Head of caudate nucleus (tissue), 42 donors: ENCODE results near the gene UBE3B.
A peak's percentile ranks its signal among the peaks of the same experiment; 100 is the strongest.
"Not testable (repeated sequence)": the region's sequence is repeated elsewhere in the genome, so short reads cannot be mapped to it uniquely, and the experiment has no call there.

Source experiments
- DNase-seq, 42 donors: peaks; one replicate each; pipeline versions ENCODE4 v3.0.0 to v3.0.0-alpha.2; 2020 to 2021; ENCODE audit warnings: mixed read lengths in 7 of 42
- intact Hi-C: fragments of 100-400 bp; cut with DNase I; formaldehyde crosslinking; loops from one replicate; pipeline ENCODE4 v1.15.0; 2022

Gene UBE3B

DNA sequence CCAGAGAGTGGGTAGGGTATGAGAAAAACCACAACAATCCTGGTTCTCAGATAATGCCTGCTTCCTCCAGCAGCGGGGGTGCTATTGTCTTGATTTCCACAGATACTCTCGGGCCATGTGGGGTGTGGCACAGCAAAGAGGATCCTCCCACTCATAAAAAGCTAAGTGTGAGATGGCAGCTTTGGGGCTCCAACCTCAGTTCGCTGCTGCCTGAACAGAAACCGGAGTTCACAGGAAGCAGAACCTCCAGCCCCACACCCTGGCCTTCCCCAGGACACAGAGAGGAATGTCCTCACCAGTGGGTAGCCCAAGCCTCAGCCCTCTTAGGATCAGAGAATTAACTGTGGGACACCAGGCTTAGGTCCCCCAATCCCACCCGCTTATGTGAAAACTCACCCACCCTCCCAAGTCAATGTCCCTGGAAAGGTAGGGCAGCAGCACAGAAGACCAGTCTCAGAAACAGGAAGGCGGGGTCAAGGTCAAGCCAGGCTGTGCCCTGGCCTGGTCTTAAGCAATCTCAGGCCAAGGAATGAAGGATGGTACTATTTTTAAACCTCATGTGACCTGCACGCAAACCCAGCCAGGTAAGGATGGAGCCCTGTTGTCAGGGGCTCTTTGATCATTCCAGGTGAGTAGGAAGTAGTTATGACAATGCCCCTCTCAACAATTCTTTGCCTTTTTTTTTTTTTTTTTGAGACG is 9.3 kb upstream of the UBE3B start:
- intact Hi-C loops = no loop called here
- peak in 19 of 42 donors; percentile 15 to 72 (median 39) for DNase-seq

DNA sequence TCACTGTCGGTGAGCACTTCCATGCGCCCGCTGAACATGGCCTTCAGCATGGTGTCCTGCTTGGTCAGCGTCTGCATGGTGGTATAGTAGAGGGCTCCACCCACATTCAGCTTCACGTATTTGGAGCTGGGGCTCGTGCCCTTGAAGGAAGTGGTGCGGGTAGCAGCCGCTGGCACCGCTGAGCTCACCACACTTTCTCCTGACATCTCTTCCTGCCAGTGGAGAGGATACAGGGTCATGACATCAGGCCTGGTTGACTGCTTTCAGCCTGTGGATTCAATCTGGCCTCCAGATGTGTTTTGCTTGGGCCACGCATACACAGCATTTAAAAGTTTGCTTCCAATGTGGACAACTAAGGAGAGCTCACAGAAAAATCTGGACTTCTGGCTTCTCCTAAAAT is 7.9 kb upstream of the UBE3B start:
- DNase-seq = no peak
- intact Hi-C loops = no loop called here

- intact Hi-C loops = no loop called here
- DNase-seq = no peak
These were observed 4.4 kb upstream of the UBE3B start for GRCh38 chr12:109473006-109473405.

GRCh38 chr12:109473526-109474270 is 3.7 kb upstream of the UBE3B start:
- DNase-seq, intact Hi-C loops: not testable (repeated sequence)

GRCh38 chr12:109475121-109475520 is 2.3 kb upstream of the UBE3B start:
- no peak for DNase-seq
- intact Hi-C loops = no loop called here

DNA sequence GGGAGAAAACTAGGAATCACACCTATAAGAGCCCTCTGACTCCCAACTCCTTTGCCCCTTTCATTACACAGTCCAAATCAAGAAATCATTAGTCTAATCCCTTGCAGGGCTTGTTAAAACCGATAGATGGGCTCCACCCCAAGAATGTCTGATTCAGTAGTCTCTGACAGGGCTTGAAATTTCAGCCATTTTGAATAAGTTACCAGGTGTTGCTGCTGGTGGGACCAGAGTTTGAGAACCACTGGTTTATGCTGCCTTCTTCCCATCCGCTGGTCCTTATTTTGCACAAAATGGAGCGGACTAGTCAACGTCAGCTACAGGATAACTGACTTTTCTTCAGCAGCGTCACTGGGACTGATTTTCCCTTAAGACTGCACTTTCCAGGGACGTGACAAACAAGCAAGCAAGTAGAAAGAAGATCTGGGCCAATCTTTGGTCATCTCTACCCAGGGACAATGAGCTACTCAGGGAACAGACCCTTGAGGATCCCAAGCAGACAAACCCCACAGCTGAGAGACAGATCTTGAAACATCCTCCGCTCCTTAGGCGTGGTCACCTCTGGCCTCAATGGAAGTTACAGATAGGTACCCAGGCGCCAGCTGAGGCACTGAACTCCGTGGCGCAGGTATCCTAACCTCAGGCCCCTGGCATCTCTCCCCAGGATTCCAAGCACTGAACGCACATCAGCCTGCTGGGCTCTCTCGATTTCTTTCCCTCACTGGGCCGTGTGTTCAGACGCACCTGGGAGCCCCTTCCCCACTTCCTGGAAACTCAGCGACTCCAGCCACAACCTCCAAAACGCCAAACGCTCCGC is 1.2 kb upstream of the UBE3B start:
- intact Hi-C loops = no loop called here
- DNase-seq = no peak

GRCh38 chr12:109476807-109477184 is 638 bp upstream of the UBE3B start:
- intact Hi-C loops = no loop called here

GRCh38 chr12:109477963-109478315 is 505 bp downstream of the UBE3B start:
- intact Hi-C loops = no loop called here
- DNase-seq = no peak

More at GRCh38 chr12:109476807-109477184, 638 bp upstream of the UBE3B start:
- DNase-seq = peak in 2 of 42 donors; percentile 12 to 91

- intact Hi-C loops = no loop called here
- no peak for DNase-seq
These were observed 2.3 kb downstream of the UBE3B start for GRCh38 chr12:109479761-109480160.

DNA sequence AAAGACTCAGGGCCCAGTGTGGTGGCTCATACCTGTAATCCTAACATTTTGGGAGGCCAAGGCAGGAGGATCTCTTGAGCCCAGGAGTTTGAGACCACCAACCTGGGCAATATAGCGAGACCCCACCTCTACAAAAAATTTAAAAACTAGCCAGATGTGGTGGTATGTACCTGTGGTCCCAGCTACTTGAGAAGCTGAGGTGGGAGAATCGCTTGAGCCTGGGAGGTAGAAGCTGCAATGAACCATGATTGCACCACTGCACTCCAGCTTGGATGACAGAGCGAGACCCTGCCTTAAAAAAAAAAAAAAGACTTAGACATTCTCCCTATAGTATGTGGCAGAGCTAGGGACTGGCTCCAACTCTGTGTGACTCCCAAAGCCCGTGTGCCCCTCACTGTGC is 2.9 kb downstream of the UBE3B start:
- no peak for DNase-seq
- intact Hi-C loops = no loop called here

DNA sequence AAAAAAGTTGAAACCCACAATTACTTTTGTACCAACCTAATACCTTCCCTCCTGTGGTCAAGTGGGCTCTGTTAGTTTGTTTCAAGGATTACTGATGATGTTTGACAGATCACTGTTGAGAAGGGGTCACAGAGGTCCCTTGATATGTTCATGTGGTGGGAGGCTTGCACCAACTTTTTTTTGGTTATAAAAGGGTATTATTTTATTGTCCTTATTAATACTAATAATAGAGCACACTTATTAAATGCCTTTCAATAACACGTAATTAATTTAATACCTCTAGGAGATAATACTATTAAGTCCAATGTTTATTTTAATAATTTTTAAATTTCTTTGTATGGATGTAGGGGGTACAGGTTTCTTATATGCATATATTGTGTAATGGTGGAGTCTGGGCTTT is 4.4 kb downstream of the UBE3B start:
- intact Hi-C loops = no loop called here
- DNase-seq = no peak

GRCh38 chr12:109482491-109482890 is 5.1 kb downstream of the UBE3B start:
- intact Hi-C loops = no loop called here

DNA sequence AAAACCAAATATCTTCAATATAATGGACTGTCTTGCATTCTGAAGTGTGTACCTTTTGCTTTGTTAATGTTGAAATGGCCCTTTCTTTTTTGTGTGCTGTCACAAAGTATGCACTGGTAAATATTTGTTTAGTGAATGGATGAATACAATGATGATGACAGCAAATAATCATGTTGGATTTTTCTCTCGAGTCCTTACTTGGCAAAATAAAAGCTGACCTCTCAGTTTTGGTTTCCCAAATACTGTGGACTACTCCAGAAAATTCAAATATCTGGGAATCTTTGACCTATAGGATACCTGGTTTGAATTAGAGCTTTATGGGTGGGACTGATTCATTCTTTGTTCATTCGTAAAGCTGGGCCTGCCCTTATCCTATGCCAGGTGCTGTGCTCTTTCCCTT is 5.5 kb downstream of the UBE3B start:
- DNase-seq = no peak
- intact Hi-C loops = no loop called here

More at GRCh38 chr12:109482491-109482890, 5.1 kb downstream of the UBE3B start:
- DNase-seq = no peak

- intact Hi-C loops = no loop called here
- no peak for DNase-seq
These were observed 5.9 kb downstream of the UBE3B start for GRCh38 chr12:109483346-109483745.

DNA sequence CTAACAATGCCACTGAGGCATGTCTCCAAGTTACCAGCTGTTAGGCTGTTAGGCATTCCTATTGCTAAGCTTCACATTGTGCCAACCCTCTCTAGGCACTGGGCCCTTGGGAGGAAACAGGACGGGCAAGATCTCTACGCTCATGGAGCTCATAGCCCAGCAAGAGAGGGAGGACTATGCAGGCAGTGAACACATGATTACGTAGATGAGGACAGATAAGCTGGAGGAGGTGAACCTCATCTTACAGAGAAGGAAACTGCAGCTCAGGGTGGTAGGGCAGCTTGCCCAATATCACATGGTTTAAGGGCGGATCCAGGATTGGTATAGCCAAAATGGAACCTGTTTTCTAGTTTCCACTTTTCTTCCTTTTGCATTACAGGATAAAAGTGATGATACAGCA is 7.8 kb downstream of the UBE3B start:
- DNase-seq = no peak
- intact Hi-C loops = no loop called here

DNA sequence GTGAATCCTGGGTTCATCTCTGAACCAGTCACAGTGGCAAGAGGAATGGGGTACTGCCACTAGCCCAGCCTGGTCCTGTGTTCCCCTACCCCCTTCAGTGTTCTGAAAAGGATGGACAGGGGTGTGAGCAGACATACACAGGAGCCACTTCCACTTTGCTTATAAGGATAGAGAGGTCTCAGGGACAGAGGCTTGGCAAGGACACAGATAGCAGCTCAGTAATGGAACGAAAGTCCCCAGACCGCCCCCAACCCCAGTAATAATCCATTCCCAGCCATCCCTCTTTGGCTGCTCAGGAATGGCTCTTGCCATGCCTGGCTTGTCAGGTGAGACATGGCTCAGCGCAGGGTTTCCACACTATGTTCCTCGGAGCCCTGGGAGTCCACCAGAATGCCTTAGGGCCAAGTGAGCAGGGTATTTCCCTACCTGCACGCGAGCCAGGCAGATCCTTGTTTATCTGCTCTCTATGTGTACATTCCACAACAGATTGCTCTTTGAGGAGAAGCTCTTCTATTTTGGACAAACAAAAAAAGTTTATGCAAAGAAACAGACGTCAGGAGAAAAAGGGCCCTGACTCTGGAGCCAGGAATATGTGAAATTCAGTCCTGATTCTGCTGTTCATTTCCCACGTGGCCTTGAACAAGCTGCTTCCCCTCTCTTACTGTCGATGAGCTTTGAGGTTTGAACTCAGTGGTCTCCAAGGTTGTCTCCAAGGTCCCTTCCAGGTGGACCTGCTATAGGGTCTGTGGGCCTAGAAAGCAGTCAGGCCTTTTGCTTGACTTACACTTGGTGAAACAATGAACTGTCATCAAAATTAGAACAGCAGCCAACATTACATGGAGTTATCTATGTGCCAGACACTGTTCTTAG is 10.0 kb downstream of the UBE3B start:
- DNase-seq = no peak

GRCh38 chr12:109488051-109488665 is 10.7 kb downstream of the UBE3B start:
- intact Hi-C loops = no loop called here
- no peak for DNase-seq

More for the DNA sequence above, 10.0 kb downstream of the UBE3B start:
- intact Hi-C loops = no loop called here
